ENCODE measurements around the gene TRIO. TPM values are rescaled to one million over a fixed set of nuclear protein-coding genes. Genes with fewer than 3 reads are reported as not detected.

TRIO gene
- total RNA-seq, 1 experiment from 2014 or later, result 211 TPM

DNA sequence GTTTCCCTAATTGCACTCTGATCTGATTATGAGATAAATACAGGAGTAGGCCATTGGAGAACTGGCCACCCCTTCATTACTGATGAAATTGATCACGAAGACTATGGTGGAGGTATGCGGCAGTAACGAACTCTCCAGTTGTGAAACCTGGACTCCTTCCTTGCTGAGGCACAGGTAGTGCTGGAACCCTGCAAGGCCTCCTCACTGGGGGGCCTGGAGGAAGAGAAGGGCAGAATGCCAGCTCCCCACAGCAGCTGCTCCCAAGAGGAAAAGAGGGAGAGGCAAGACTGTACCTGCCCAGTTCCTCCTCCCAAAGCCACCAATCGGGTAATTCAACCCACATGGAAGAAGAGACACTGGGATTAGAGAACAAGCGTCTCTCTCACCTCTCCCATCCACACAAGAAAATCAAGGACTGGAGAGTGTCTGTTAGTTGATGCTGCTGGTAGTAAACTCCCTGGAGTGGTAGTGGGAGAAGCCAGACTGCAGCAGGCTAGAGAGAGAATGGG, 19.1 kb upstream of the TRIO start:
- H2AFZ ChIP-seq (ENCODE audit: low read length), result no peak overlapping the region

DNA sequence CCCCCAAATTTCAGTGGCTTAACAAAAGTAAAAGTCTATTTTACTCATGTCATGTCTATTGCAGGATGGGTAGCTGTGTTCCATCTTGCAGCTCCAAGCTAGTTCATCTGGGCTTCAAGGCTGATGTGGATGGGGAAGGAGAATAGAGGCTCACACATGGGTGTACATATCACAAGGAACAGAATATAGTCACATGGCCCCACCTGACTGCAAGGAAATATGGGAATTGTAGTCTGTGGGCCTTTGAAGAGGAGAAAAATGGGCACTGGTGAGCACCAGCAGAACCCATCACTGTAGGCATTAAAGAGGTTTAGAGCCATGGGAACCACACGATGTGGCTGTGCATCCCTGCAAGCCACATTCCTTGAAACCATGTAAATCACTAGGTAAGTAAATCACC, 17.9 kb upstream of the TRIO start:
- Histone ChIP-seq H3K9ac (ENCODE audit: low read length) (no peak overlapping the region), H3K79me2 (ENCODE audit: low read length) (no peaks in the 10 kb centered on the region), H3K4me2 (ENCODE audit: low read length) (no peak overlapping the region), H3K9me3 (ENCODE audit: low read length) (no peaks in the 10 kb centered on the region), H3F3A (ENCODE audit: low read length, unreplicated experiment) (no peaks in the 10 kb centered on the region), H4K20me1 (ENCODE audit: low read length) (no peaks in the 10 kb centered on the region), H3K4me3 (ENCODE audit: low read length) (no peak overlapping the region), H3K9me2 (replicated peaks; ENCODE audit: low read length) (no peaks in the 10 kb centered on the region), H3K36me3 (ENCODE audit: low read depth, low read length) (no peaks in the 10 kb centered on the region), H3K27me3 (ENCODE audit: low read length) (no peaks in the 10 kb centered on the region), H3K27ac (ENCODE audit: low read length) (no peak overlapping the region), H3K4me1 (ENCODE audit: insufficient read depth, low read length) (no peaks in the 10 kb centered on the region), H2AFZ (ENCODE audit: low read length) (no peak overlapping the region)
- TF ChIP-seq, protein P1, sequence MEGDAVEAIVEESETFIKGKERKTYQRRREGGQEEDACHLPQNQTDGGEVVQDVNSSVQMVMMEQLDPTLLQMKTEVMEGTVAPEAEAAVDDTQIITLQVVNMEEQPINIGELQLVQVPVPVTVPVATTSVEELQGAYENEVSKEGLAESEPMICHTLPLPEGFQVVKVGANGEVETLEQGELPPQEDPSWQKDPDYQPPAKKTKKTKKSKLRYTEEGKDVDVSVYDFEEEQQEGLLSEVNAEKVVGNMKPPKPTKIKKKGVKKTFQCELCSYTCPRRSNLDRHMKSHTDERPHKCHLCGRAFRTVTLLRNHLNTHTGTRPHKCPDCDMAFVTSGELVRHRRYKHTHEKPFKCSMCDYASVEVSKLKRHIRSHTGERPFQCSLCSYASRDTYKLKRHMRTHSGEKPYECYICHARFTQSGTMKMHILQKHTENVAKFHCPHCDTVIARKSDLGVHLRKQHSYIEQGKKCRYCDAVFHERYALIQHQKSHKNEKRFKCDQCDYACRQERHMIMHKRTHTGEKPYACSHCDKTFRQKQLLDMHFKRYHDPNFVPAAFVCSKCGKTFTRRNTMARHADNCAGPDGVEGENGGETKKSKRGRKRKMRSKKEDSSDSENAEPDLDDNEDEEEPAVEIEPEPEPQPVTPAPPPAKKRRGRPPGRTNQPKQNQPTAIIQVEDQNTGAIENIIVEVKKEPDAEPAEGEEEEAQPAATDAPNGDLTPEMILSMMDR (conservative IDR thresholded peaks at IDR 0.05; ENCODE audit: low read depth, low read length), result no peak
- DNase-seq, result no peak
- BruUV-seq (replicated peaks), result no TSS peak
- POLR2A ChIA-PET (ENCODE audit: unreplicated experiment), result interaction anchor here (0.6 kb wide), 1 partner anchor 32 kb away, joined by 4 read pairs; no protein-coding TSS in a partner anchor
- no peak for ATAC-seq
- CTCF ChIA-PET, result no interaction called here
- intact Hi-C loops (cut with micrococcal nuclease), result no loop called here

More for the DNA sequence above, 19.1 kb upstream of the TRIO start:
- no peaks in the 10 kb centered on the region for H3K9me2 ChIP-seq (replicated peaks; ENCODE audit: low read length)
- ChIA-PET CTCF (no interaction called here), POLR2A (ENCODE audit: unreplicated experiment) (no interaction called here)
- H3K4me3 ChIP-seq (ENCODE audit: low read length), result no peak overlapping the region
- H3K27ac ChIP-seq (ENCODE audit: low read length), result no peak overlapping the region
- no peak for ATAC-seq
- BruUV-seq (replicated peaks), result no TSS peak
- TF ChIP-seq EZH2 (IDR thresholded peaks at IDR 0.05; ENCODE audit: low read length, unreplicated experiment) (no peak), EZH2phosphoT487 (IDR thresholded peaks at IDR 0.05; ENCODE audit: borderline replicate concordance, low read length) (no peak)
- TF ChIP-seq, protein P1 (conservative IDR thresholded peaks at IDR 0.05; ENCODE audit: low read depth, low read length), result no peak
- H4K20me1 ChIP-seq (ENCODE audit: low read length), result no peaks in the 10 kb centered on the region
- no peaks in the 10 kb centered on the region for H3K27me3 ChIP-seq (ENCODE audit: low read length)
- H3F3A ChIP-seq (ENCODE audit: low read length, unreplicated experiment), result no peaks in the 10 kb centered on the region
- no peaks in the 10 kb centered on the region for H3K36me3 ChIP-seq (ENCODE audit: low read depth, low read length)
- no peak overlapping the region for H3K4me2 ChIP-seq (ENCODE audit: low read length)
- H3K9ac ChIP-seq (ENCODE audit: low read length), result no peak overlapping the region
- DNase-seq, result no peak
- H3K79me2 ChIP-seq (ENCODE audit: low read length), result no peaks in the 10 kb centered on the region
- no peaks in the 10 kb centered on the region for H3K4me1 ChIP-seq (ENCODE audit: insufficient read depth, low read length)
- H3K9me3 ChIP-seq (ENCODE audit: low read length), result no peaks in the 10 kb centered on the region
- intact Hi-C loops (cut with micrococcal nuclease), result no loop called here

DNA sequence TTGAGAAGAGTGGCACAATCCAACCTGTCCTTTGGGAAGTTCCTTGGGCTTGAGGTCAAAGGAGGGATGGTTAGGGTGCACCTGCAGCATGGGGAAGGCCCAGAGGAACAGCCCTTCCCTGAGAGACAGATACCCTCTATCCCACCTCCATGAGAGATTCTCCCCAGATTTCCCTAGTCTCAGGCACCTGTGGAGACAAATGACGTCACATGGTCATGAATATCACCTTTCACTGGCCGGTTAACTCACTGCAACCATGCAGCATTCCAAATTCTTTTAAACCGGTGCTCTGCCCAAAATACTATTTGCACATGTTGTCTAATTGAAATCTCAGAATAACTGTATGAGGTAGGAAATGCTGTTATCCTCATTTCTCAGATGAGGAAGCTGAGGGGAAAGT, 15.6 kb upstream of the TRIO start:
- Histone ChIP-seq H3F3A (ENCODE audit: low read length, unreplicated experiment) (no peaks in the 10 kb centered on the region), H3K9me2 (replicated peaks; ENCODE audit: low read length) (no peaks in the 10 kb centered on the region)

More for the DNA sequence above, 15.6 kb upstream of the TRIO start:
- Histone ChIP-seq H3K27me3 (ENCODE audit: low read length) (no peaks in the 10 kb centered on the region), H3K79me2 (ENCODE audit: low read length) (no peaks in the 10 kb centered on the region), H3K9ac (ENCODE audit: low read length) (no peak overlapping the region), H3K27ac (ENCODE audit: low read length) (no peak overlapping the region), H3K4me1 (ENCODE audit: insufficient read depth, low read length) (no peaks in the 10 kb centered on the region), H3K4me2 (ENCODE audit: low read length) (no peak overlapping the region), H3K9me3 (ENCODE audit: low read length) (no peaks in the 10 kb centered on the region), H2AFZ (ENCODE audit: low read length) (no peak overlapping the region), H3K4me3 (ENCODE audit: low read length) (no peak overlapping the region), H3K36me3 (ENCODE audit: low read depth, low read length) (no peaks in the 10 kb centered on the region), H4K20me1 (ENCODE audit: low read length) (no peaks in the 10 kb centered on the region)
- TF ChIP-seq, protein P1 (conservative IDR thresholded peaks at IDR 0.05; ENCODE audit: low read depth, low read length), result no peak
- TF ChIP-seq EZH2phosphoT487 (IDR thresholded peaks at IDR 0.05; ENCODE audit: borderline replicate concordance, low read length) (no peak), EZH2 (IDR thresholded peaks at IDR 0.05; ENCODE audit: low read length, unreplicated experiment) (no peak)
- ATAC-seq, result no peak
- DNase-seq, result no peak
- CTCF ChIA-PET, result no interaction called here
- intact Hi-C loops (cut with micrococcal nuclease), result no loop called here
- BruUV-seq (replicated peaks), result no TSS peak
- POLR2A ChIA-PET (ENCODE audit: unreplicated experiment), result no interaction called here
